ELR (cell line): ENCODE measurements around the gene PLEKHN1.
"Not testable (repeated sequence)": the region's sequence is repeated elsewhere in the genome, so short reads cannot be mapped to it uniquely, and the experiment has no call there.

ENCODE experiments used
- DNase-seq: peaks from one replicate; pipeline ENCODE4 v3.0.0-alpha.2; 2015; ENCODE audit warnings: low read depth

PLEKHN1 gene

GRCh38 chr1:1013105-1013921 lies 47.0 kb downstream of the PLEKHN1 start, which contains the start of gene ISG15:
Gene ISG15 (plus strand): TSS chr1:1013497. CDS start chr1:1013574, 77 bp downstream.
- DNase-seq = peak; percentile 93

- peak; percentile 57 for DNase-seq
Observed at GRCh38 chr1:1013922-1014648, 47.8 kb downstream of the PLEKHN1 start.

DNA sequence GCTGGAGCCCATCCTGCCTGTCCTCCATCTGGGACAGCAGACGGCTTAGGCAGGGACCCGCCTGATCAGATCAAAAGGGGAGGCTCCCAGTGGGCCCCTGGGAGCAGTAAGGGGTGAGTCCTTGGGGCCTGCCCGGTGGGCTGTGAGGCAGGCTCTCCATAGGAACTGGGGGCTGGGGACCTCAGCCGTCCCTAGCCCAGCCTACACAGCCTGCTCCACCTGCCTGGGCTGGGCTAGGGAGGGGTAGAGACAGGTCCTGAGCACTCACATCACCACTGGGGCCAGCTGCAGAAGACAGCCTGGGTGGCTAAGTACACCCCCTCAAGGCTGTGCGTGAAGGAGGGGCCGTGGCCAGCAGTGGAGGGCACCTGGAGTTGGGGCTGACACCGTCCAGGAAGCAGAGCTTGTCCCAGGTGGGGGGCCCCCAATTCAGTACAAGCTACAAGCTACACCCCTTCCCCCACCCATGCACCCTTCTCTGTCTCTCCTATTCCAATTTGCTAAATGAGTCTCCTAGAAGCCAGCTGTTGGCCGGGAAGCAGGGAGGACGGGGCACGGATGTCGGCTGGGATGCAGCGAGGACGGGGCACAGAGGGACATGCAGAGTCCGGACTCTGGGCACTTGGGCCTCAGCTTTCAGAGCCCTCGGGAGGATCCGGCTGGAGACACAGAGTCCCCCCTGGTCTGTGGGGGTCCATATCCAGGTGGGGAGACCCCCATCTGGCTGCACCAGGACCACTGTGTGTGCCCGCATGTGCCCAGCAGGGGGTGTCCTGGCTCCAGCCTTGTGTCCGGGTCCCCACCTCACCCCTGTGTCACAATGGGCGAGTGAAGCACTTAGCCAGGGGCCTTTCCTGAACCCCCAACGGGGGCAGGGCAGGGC lies 48.8 kb downstream of the PLEKHN1 start:
- DNase-seq = peak; percentile 62

- DNase-seq = not testable (repeated sequence)
Observed at GRCh38 chr1:1017397-1018320, 51.4 kb downstream of the PLEKHN1 start.

GRCh38 chr1:1018321-1018685 lies 52.0 kb downstream of the PLEKHN1 start:
- not testable (repeated sequence) for DNase-seq

DNA sequence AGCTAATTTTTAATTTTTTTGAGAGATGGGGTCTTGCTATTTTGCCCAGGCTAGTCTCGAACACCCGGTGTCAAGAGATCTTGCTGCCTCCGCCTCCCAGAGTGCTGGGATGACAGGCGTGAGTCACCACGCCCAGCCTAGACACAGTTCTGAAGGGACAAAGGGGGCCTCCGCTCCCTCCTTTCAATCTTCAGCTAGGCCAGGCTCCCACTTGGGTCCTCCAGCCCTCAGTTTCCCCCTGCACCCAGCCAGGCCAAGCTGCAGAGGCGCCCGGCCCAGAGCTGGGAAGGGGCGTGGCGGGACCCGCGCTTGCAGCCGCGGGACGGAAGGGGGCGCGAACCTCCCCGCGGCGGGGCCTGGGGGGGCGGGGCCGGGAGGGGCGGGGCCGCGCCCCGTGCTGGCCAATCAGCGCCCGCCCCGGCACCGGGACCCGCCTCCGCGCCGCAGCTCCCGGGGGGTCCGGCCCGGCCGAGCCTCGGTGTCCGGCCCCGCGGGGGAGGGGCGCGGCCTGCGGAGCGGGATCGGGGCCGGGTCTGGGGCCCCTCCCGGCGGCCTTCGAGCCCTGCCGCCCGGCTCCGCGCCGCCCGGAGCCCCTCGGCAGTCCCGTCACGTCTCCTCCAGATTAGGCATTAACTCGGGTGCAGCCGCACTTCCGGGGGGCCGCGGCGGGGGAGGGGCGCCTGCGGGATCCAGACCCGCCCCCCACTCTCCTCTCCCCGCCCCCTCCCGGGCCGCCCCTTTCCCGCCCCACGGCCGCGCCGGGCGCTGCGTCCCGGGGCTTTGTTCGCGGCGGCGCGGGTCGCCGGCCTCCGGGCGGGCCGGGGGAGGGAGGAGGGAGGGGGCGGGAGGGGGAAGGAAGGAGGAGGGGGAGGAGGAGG lies 53.1 kb downstream of the PLEKHN1 start:
- DNase-seq = peak; percentile 84

DNA sequence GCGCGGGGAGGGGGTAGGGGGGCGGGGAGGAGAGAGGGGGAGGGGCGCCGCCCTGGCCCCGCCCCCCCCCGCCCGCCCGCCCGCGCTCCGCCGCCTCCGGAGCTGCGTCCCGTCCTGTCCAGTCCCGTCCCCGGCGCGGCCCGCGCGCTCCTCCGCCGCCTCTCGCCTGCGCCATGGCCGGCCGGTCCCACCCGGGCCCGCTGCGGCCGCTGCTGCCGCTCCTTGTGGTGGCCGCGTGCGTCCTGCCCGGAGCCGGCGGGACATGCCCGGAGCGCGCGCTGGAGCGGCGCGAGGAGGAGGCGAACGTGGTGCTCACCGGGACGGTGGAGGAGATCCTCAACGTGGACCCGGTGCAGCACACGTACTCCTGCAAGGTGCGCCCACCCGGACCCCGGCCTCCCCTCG lies 53.7 kb downstream of the PLEKHN1 start, which contains the start of gene AGRN:
Gene AGRN, plus strand, starts transcription at position 121 of the 405 bp plus-strand sequence. Its CDS starts 53 bp downstream, at position 174.
- DNase-seq = peak; percentile 48

- DNase-seq = peak; percentile 56
Observed at GRCh38 chr1:1020415-1021009, 54.2 kb downstream of the PLEKHN1 start.

DNA sequence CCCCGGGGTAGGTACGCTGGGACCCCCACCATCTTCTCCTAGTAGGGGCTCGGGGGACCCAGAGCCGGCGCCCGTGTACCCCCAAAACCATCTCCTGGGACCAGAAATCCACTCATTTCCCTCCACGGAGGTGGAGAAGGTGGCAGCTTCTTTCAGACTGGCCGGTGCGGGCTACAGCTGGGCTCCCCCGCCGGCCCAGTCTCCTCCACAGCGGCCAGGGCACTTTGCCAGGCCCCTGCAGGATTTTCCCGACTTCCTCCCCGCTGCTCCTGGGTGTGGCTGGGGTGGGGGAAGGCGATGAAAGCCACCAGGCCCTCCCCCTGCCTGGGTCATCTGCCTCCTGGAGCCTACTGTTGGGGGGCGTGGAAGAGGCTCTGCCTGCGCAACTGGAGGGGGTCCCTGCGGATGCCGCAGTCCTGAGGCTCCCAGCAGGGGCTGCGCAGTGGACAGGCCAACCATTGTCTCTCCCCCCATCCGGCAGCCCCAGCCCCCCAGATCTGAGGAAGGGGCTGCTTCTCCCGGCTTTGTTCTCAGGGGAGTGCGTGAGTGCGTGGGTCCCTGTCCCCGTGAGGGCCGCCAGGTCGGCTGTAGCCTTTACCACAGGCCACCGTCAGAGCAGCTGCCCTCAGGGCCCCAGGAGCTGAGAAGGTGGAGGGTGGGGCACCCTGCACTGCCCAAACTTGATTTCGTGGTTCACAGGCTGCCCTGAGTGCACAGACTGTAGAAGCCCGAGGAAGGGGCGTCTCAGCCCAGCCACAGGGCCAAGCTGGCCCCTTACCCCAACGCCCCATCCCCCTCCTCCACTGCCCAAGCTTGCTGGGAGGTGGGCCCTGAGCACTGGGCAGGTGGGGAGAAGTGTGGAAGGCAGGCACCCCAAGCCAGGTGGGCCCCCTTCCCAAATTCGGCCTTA lies 55.0 kb downstream of the PLEKHN1 start:
- DNase-seq = peak; percentile 88

DNA sequence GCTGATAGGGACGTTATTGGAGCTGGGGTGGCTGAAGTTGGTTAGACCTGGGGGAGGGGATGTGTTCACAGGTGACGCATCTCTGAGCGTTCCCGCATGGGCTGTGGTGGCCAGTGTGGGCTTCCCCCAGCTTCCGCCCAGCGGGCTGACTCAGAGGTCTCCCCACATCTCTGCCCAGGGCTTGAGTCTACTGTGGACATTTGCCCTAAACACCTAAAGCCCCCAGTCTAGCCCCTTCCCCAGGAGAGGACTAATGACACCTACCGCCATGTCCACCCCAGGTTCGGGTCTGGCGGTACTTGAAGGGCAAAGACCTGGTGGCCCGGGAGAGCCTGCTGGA lies 55.6 kb downstream of the PLEKHN1 start:
- DNase-seq = peak; percentile 94

- no peak for DNase-seq
Observed at GRCh38 chr1:1022302-1023009, 56.2 kb downstream of the PLEKHN1 start.

GRCh38 chr1:1023700-1024099 lies 57.4 kb downstream of the PLEKHN1 start:
- DNase-seq = no peak

DNA sequence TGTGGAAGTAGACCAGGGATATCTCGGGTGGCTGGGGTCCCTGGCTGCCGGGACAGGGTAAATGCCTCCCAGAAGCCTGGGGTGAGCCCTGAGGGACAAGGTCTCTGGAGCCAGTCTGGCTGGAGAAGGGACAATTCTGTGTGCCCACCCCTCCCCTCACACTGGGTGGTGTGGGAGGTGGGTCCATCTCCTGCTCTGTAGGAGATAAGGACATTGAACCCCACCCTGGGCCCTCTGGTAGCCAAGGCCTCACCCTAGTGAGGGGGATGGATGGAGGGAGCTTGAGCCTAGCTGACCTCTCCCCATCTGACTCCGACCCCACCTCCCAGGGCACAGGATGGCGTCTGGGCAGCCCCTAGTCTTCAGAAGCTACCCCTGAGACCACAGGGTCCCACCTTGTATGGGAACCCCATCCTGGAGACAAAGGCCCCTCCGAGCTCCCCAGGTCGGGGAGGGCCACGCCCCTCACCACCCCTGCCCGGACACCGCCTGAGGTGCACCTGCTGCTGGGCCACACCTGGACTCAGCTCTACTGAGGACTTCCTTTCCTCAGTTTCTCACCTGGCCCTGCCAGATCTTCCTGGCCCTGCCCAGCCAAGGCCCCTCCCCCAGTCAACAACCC lies 58.0 kb downstream of the PLEKHN1 start:
- no peak for DNase-seq

DNA sequence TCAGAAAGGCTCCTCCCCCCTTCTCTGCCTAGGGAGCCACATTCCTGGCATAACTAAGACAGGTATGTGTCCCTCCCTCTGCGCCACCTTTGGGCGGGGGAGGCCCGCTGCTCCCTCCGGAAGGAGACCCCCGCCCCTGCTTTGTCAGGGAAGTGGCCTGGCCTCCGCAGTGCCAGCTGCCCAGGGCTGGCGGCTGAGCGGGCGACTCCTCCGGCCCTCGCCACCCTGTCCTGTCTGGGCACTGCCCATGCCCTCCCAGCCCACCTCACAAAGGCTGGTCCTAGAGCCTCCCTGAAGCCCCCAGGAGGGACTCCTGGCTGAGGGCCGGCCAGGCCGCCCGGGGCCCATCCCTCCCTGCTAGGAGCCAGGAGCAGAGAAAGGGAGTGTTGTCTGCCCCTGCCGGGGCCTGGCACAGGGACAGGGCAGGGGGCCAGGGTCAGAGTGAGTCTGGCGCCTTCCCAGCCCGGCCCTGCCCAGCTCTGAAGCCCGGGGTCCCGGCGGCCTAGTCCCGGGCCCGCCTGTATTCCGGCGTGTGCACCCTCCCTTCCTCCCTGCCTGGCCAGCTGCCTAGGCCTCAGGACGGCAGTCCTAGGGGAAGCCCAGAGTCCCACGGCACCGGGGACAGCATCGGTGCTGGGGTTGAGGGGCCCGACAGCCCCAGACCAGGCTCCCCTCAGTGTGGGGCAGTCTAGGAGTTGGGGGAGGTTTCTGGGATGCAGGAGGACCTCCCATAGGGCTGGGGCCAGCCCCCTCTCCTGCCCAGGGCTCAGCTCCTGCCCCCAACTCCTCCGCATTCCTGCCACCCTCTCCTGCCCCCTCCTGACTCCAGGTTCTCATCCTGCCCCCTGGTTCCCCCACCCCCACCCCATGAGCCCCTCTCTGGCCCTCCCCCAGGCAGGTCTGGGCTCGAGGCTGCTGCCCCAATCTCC lies 58.8 kb downstream of the PLEKHN1 start:
- DNase-seq = peak; percentile 73
